Endothelial cell of umbilical vein (primary cell): ENCODE results near the gene SYNM. TPM values are rescaled to one million over a fixed set of nuclear protein-coding genes. Genes with fewer than 3 reads are reported as not detected.

Experiments used
- BruUV-seq: library from RNA; stranded (reverse); fragments of 400-500 nt; replicated peaks from 2 replicates; lab custom pipeline; 2021; lab: Mats Ljungman, UMichigan
- CTCF ChIA-PET: fragments of 300-600, 350-600 bp; sonication (Branson Sonifier 250); formaldehyde crosslinking; loops from one replicate; lab custom pipeline; 2021; ENCODE audit warnings: antibody characterized with exemption, inconsistent platforms; lab: Charles Lee
- POLR2A ChIA-PET: fragments of 300-600, 350-600 bp; sonication (Branson Sonifier 250); formaldehyde crosslinking; loops from one replicate; lab custom pipeline; 2021; ENCODE audit warnings: antibody characterized with exemption, inconsistent platforms; lab: Charles Lee
- DNase-seq: peaks from one replicate; pipeline ENCODE4 v3.0.0-alpha.2; 2011; ENCODE audit warnings: low read depth, low spot score
- FAIRE-seq: peaks from 2 replicates; lab custom pipeline; 2011; peaks lifted over from hg19 to GRCh38; lab: Jason Lieb, UNC
- H2AFZ ChIP-seq: 2 replicates; pipeline ENCODE4 v1.6.0; 2012; ENCODE audit warnings: low read depth, low read length, control low read depth, inconsistent platforms
- H3K27ac ChIP-seq: 2 replicates; pipeline ENCODE4 v1.5.1; 2011; ENCODE audit warnings: low read depth, mild to moderate bottlenecking, control low read depth, low read length, moderate library complexity; ENCODE audit not compliant: insufficient read depth
- H3K27me3 ChIP-seq, 2 experiments: 2 replicates each; pipeline versions ENCODE4 v1.6.0 to v1.6.1; 2011; ENCODE audit warnings: low read length in 2 of 2, mixed read lengths in 1 of 2; ENCODE audit not compliant: control insufficient read depth in 2 of 2, insufficient read depth in 2 of 2
- H3K36me3 ChIP-seq, 2 experiments: 2 replicates in 1 of 2; 3 replicates in 1 of 2; pipeline ENCODE4 v1.5.1; 2011; ENCODE audit warnings: low read length in 2 of 2, mild to moderate bottlenecking in 1 of 2, moderate library complexity in 1 of 2; ENCODE audit not compliant: control insufficient read depth in 2 of 2, insufficient read depth in 2 of 2; ENCODE audit errors: extremely low read depth in 1 of 2
- H3K4me1 ChIP-seq: 3 replicates; pipeline ENCODE4 v1.5.1; 2011; ENCODE audit warnings: mild to moderate bottlenecking, low read length; ENCODE audit not compliant: control insufficient read depth, insufficient read depth; ENCODE audit errors: extremely low read depth
- H3K4me2 ChIP-seq: 2 replicates; pipeline ENCODE4 v1.6.1; 2011; ENCODE audit warnings: low read length, control low read depth, mixed read lengths; ENCODE audit not compliant: insufficient read depth
- H3K4me3 ChIP-seq, 3 experiments: fragments of 200-600 bp in 1 of 3; sonication (generic), shearing (Covaris generic) in 1 of 3; replicated peaks in 1 of 3; 2 replicates each; pipeline ENCODE4 v1.5.1; 2011 to 2016; ENCODE audit warnings: control low read depth in 3 of 3, low read length in 3 of 3, mild to moderate bottlenecking in 2 of 3, inconsistent platforms in 1 of 3, low read depth in 1 of 3, moderate library complexity in 1 of 3; ENCODE audit not compliant: insufficient read depth in 1 of 3
- H3K79me2 ChIP-seq: 2 replicates; pipeline ENCODE4 v1.6.0; 2012; ENCODE audit warnings: low read length, inconsistent platforms; ENCODE audit not compliant: control insufficient read depth, insufficient read depth
- H3K9ac ChIP-seq: replicated peaks from 2 replicates; pipeline ENCODE3; 2011; ENCODE audit warnings: low read length, control low read depth; ENCODE audit not compliant: insufficient read depth; ENCODE audit errors: extremely low read depth
- H3K9me1 ChIP-seq: replicated peaks from 3 replicates; pipeline ENCODE4 v1.6.0; 2011; ENCODE audit warnings: mild to moderate bottlenecking, low read length; ENCODE audit not compliant: control insufficient read depth, insufficient read depth; ENCODE audit errors: extremely low read depth
- H3K9me3 ChIP-seq: replicated peaks from 2 replicates; pipeline ENCODE4 v1.5.1; 2012; ENCODE audit warnings: low read length, inconsistent platforms; ENCODE audit not compliant: control insufficient read depth, insufficient read depth
- H4K20me1 ChIP-seq: replicated peaks from 2 replicates; pipeline ENCODE3; 2011; ENCODE audit warnings: mild to moderate bottlenecking, low read length; ENCODE audit not compliant: control insufficient read depth, insufficient read depth; ENCODE audit errors: extremely low read depth
- CTCF ChIP-seq, 2 donors: IDR thresholded peaks; 1 replicate in 1 of 2; 2 replicates in 1 of 2; pipeline ENCODE4 v1.5.1; 2011; ENCODE audit warnings: low read length in 2 of 2, mild to moderate bottlenecking in 2 of 2, moderate library complexity in 2 of 2, control low read depth in 1 of 2, inconsistent platforms in 1 of 2, low read depth in 1 of 2; ENCODE audit not compliant: insufficient read depth in 1 of 2; ENCODE audit errors: extremely low read depth in 1 of 2
- GATA2 ChIP-seq: IDR thresholded peaks from 2 replicates; pipeline ENCODE4 v1.7.0; 2011; ENCODE audit warnings: low read depth, mild to moderate bottlenecking, moderate library complexity, mixed read lengths, low read length; ENCODE audit not compliant: insufficient read length, insufficient read depth
- JUN ChIP-seq: IDR thresholded peaks from 2 replicates; pipeline ENCODE4 v1.6.1; 2011; ENCODE audit warnings: borderline replicate concordance, low read depth; ENCODE audit not compliant: insufficient read length, insufficient read depth
- MAX ChIP-seq: IDR thresholded peaks from 2 replicates; pipeline ENCODE4 v1.6.1; 2011; ENCODE audit not compliant: insufficient read depth, insufficient read length
- MYC ChIP-seq: IDR thresholded peaks from one replicate; pipeline ENCODE4 v1.6.1; 2011; ENCODE audit warnings: mild to moderate bottlenecking, low read depth, low read length
- dilution Hi-C: fragments of 300-500 bp; cut with MboI; formaldehyde crosslinking; loops from one replicate; pipeline ENCODE4 v1.15.0; 2019; ENCODE audit warnings: low sequenced_read_pairs; ENCODE audit not compliant: extremely low pct_ligation_motif_present
- intact Hi-C: fragments of 100-400 bp; cut with micrococcal nuclease; formaldehyde crosslinking; loops from one replicate; pipeline ENCODE4 v1.10.0; 2022
- polyA plus RNA-seq, 4 experiments: library from polyadenylated mRNA; depleted of rRNA in 3 of 4; stranded (reverse) in 3 of 4; unstranded in 1 of 4; fragments of >200 nt; gene quantifications; 2 replicates each; pipeline versions ENCODE4 v1.2.1 to v1.2.3, GENCODE V29; 2011 to 2012; ENCODE audit warnings: missing spikeins in 1 of 4
- total RNA-seq: library from RNA; stranded (reverse); gene quantifications from 2 replicates; pipeline ENCODE4 v1.2.3, GENCODE V29; 2021

Gene SYNM
- total and polyA plus RNA-seq, 2 donors (not counting 3 experiments of a cell fraction or from before 2014, with no cell fraction given): 3.7 to 10.2 TPM

GRCh38 chr15:99131441-99132023 is 26.7 kb downstream of the SYNM start:
- ChIA-PET CTCF (interaction anchor here (2.0 kb wide), 1 partner anchor 31 kb away, joined by 6 read pairs; no protein-coding TSS in a partner anchor), POLR2A (no interaction called here)
- Histone ChIP-seq H3K4me3 (no peak overlapping the region), H3K36me3 (no peaks in the 10 kb centered on the region), H3K79me2 (no peaks in the 10 kb centered on the region), H3K27ac (no peak overlapping the region), H3K9ac (no peak overlapping the region), H3K27me3 (no peaks in the 10 kb centered on the region), H3K4me1 (peaks cover 28% of the 10 kb centered on the region), H4K20me1 (no peaks in the 10 kb centered on the region), H3K9me3 (no peaks in the 10 kb centered on the region), H2AFZ (no peak overlapping the region), H3K4me2 (no peak overlapping the region), H3K9me1 (no peaks in the 10 kb centered on the region)
- no peak for FAIRE-seq
- DNase-seq: no peak
- intact Hi-C loops: no loop called here
- TF ChIP-seq CTCF (IDR thresholded peaks at IDR 0.05; ENCODE audit: extremely low read depth in 1 of 2, insufficient read depth in 1 of 2, low read depth in 1 of 2, low read length in 2 of 2) (no peak), JUN (no peak), MAX (no peak)
- BruUV-seq: no TSS peak
- dilution Hi-C loops: no loop called here

- Histone ChIP-seq H3K9me3 (no peaks in the 10 kb centered on the region), H3K27me3 (no peaks in the 10 kb centered on the region), H3K4me3 (no peak overlapping the region), H3K4me1 (peaks cover 28% of the 10 kb centered on the region), H3K4me2 (no peak overlapping the region), H3K79me2 (no peaks in the 10 kb centered on the region), H4K20me1 (no peaks in the 10 kb centered on the region), H3K36me3 (no peaks in the 10 kb centered on the region), H3K27ac (no peak overlapping the region), H3K9me1 (no peaks in the 10 kb centered on the region), H3K9ac (no peak overlapping the region), H2AFZ (no peak overlapping the region)
- POLR2A ChIA-PET: no interaction called here
- intact Hi-C loops: no loop called here
- DNase-seq (no peak), FAIRE-seq (no peak)
- dilution Hi-C loops: no loop called here
- BruUV-seq: no TSS peak
- CTCF ChIA-PET: interaction anchor here (2.0 kb wide), 1 partner anchor 31 kb away, joined by 6 read pairs; no protein-coding TSS in a partner anchor
- TF ChIP-seq MYC: no peak
- no peak for TF ChIP-seq GATA2
Measured at GRCh38 chr15:99132122-99132521, 27.2 kb downstream of the SYNM start.
